HG03520 (cell line): ENCODE data around the gene PHF12.

Experiments
- ATAC-seq: cut with Tn5 transposase; IDR thresholded peaks from one replicate; pipeline ENCODE4 v1.9.1; 2021; ENCODE audit warnings: mild to moderate bottlenecking, moderate library complexity; ENCODE audit not compliant: unreplicated experiment

The PHF12 gene

GRCh38 chr17:28975646-28976045 lies 24.3 kb upstream of the PHF12 start:
- ATAC-seq = no peak

GRCh38 chr17:28975031-28975430 lies 23.7 kb upstream of the PHF12 start:
- ATAC-seq = no peak

- ATAC-seq = no peak
Observed at GRCh38 chr17:28974451-28974850, 23.1 kb upstream of the PHF12 start.

GRCh38 chr17:28973425-28973824 lies 22.1 kb upstream of the PHF12 start:
- no peak for ATAC-seq

GRCh38 chr17:28972437-28972836 lies 21.1 kb upstream of the PHF12 start:
- ATAC-seq = no peak

GRCh38 chr17:28970879-28971278 lies 19.6 kb upstream of the PHF12 start:
- ATAC-seq = no peak

- no peak for ATAC-seq
Observed at GRCh38 chr17:28969706-28970393, 18.5 kb upstream of the PHF12 start.

- no peak for ATAC-seq
Observed at GRCh38 chr17:28968914-28969295, 17.6 kb upstream of the PHF12 start.

GRCh38 chr17:28968231-28968913 lies 17.1 kb upstream of the PHF12 start:
- no peak for ATAC-seq

GRCh38 chr17:28967221-28968135 lies 16.2 kb upstream of the PHF12 start:
- no peak for ATAC-seq

GRCh38 chr17:28963841-28964240 lies 12.5 kb upstream of the PHF12 start:
- ATAC-seq = no peak

- ATAC-seq = no peak
Observed at GRCh38 chr17:28963055-28963611, 11.8 kb upstream of the PHF12 start.

GRCh38 chr17:28961391-28961790 lies 10.1 kb upstream of the PHF12 start:
- ATAC-seq = no peak

GRCh38 chr17:28960256-28961061 lies 9.1 kb upstream of the PHF12 start:
- no peak for ATAC-seq

- ATAC-seq = no peak
Observed at GRCh38 chr17:28959471-28959871, 8.2 kb upstream of the PHF12 start.

GRCh38 chr17:28958820-28959455 lies 7.6 kb upstream of the PHF12 start:
- no peak for ATAC-seq

- ATAC-seq = no peak
Observed at GRCh38 chr17:28957992-28958355, 6.7 kb upstream of the PHF12 start.

- ATAC-seq = no peak
Observed at GRCh38 chr17:28957277-28957991, 6.1 kb upstream of the PHF12 start.

- no peak for ATAC-seq
Observed at GRCh38 chr17:28956861-28957260, 5.5 kb upstream of the PHF12 start.
